ENCODE measurements around the gene TTLL9. TPM values are rescaled to one million over a fixed set of nuclear protein-coding genes. Genes with fewer than 3 reads are reported as not detected.

TTLL9 gene
- total and polyA plus RNA-seq, 8 donors, result 0.15 to 0.43 (median 0.18) TPM; not detected in 5

- intact Hi-C loops (cut with DNase I; ENCODE audit: low total_unique reads), result no loop called here
- DNase-seq, result no peak
- Histone ChIP-seq H3K27me3 (peaks cover 0 to 5% (median 0%) of the 10 kb centered on the region in 3 donors), H3K27ac (no peak overlapping the region), H3K4me1 (no peaks in the 10 kb centered on the region), H3K4me3 (no peak overlapping the region), H3K9me3 (no peaks in the 10 kb centered on the region), H3K36me3 (no peaks in the 10 kb centered on the region)
- TF ChIP-seq POLR2A (IDR thresholded peaks at IDR 0.05) (no peak), CTCF (IDR thresholded peaks at IDR 0.05) (no peak), EP300 (IDR thresholded peaks at IDR 0.05) (no peak), POLR2AphosphoS5 (IDR thresholded peaks at IDR 0.05) (no peak)
- 86 to 90% (median 87%) methylated on average over 14 of the region's 14 CpGs for WGBS, 5 donors
These were observed 64.1 kb downstream of the TTLL9 start for GRCh38 chr20:31934491-31934890.

GRCh38 chr20:31934968-31935764 lies 64.7 kb downstream of the TTLL9 start:
- intact Hi-C loops (cut with DNase I; ENCODE audit: low total_unique reads), result no loop called here
- TF ChIP-seq POLR2A (IDR thresholded peaks at IDR 0.05) (no peak), EP300 (IDR thresholded peaks at IDR 0.05) (no peak), CTCF (IDR thresholded peaks at IDR 0.05) (no peak)
- H3K27me3 ChIP-seq, result peaks cover 0 to 5% (median 0%) of the 10 kb centered on the region in 3 donors
- no peaks in the 10 kb centered on the region for H3K36me3 ChIP-seq
- no peaks in the 10 kb centered on the region for H3K4me1 ChIP-seq
- 55 to 66% (median 60%) methylated on average over 6 to 8 of the region's 8 CpGs for WGBS, 5 donors
- no peak overlapping the region for H3K27ac ChIP-seq
- no peak for DNase-seq
- H3K9me3 ChIP-seq, result no peaks in the 10 kb centered on the region
- no peak overlapping the region for H3K4me3 ChIP-seq

GRCh38 chr20:31936420-31936819 lies 66.0 kb downstream of the TTLL9 start:
- TF ChIP-seq POLR2A (IDR thresholded peaks at IDR 0.05), result no peak
- no peak for TF ChIP-seq POLR2AphosphoS5 (IDR thresholded peaks at IDR 0.05)
- no peak for TF ChIP-seq EP300 (IDR thresholded peaks at IDR 0.05)
- TF ChIP-seq CTCF (IDR thresholded peaks at IDR 0.05), result no peak
- intact Hi-C loops (cut with DNase I; ENCODE audit: low total_unique reads), result no loop called here
- no peaks in the 10 kb centered on the region for H3K36me3 ChIP-seq
- no peak for DNase-seq
- no peaks in the 10 kb centered on the region for H3K9me3 ChIP-seq
- H3K4me1 ChIP-seq, result no peaks in the 10 kb centered on the region
- 69 to 82% (median 72%) methylated on average over 4 of the region's 4 CpGs for WGBS, 5 donors
- H3K27ac ChIP-seq, result no peak overlapping the region
- no peaks in the 10 kb centered on the region for H3K27me3 ChIP-seq
- no peak overlapping the region for H3K4me3 ChIP-seq

GRCh38 chr20:31937820-31938219 lies 67.4 kb downstream of the TTLL9 start:
- intact Hi-C loops (cut with DNase I; ENCODE audit: low total_unique reads), result no loop called here
- Histone ChIP-seq H3K4me1 (peaks cover 0 to 2% (median under 1%) of the 10 kb centered on the region in 4 donors), H3K4me3 (no peak overlapping the region), H3K27me3 (no peaks in the 10 kb centered on the region), H3K9me3 (no peaks in the 10 kb centered on the region), H3K27ac (no peak overlapping the region), H3K36me3 (peaks cover 0 to 13% (median 11%) of the 10 kb centered on the region in 4 donors)
- no peak for DNase-seq
- TF ChIP-seq POLR2A (IDR thresholded peaks at IDR 0.05), result no peak
- TF ChIP-seq POLR2AphosphoS5 (IDR thresholded peaks at IDR 0.05), result no peak
- TF ChIP-seq CTCF (IDR thresholded peaks at IDR 0.05), result no peak
- TF ChIP-seq EP300 (IDR thresholded peaks at IDR 0.05), result no peak
- WGBS, 5 donors, result 25 to 43% (median 29%) methylated on average over 1 of the region's 1 CpG

Measured in stomach (tissue), 9 donors.